ENCODE data around the gene OR8D2. TPM values are rescaled to one million over a fixed set of nuclear protein-coding genes. Genes with fewer than 3 reads are reported as not detected.

Gene OR8D2
- total and polyA plus RNA-seq, 2 of the 4 experiments (the other 2 are of a cell fraction), result not detected

Other genes with a start within 250 kb of the OR8D2 start
- 4.7 and 5.6 TPM in 2 replicates for gene VWA5A, start 204.7 kb downstream of the OR8D2 start, total RNA-seq (2012; rRNA removed)
- gene VWA5A, start 204.7 kb downstream of the OR8D2 start, polyA plus RNA-seq (2012; rRNA removed), result 4.7 and 6.8 TPM in 2 replicates
- gene OR10D3, start 136.9 kb downstream of the OR8D2 start, total RNA-seq (2012; rRNA removed), result not detected in 2 replicates
- not detected in 2 replicates for gene OR10D3, start 136.9 kb downstream of the OR8D2 start, polyA plus RNA-seq (2012; rRNA removed)
- gene OR8G1, start 79.1 kb downstream of the OR8D2 start, total RNA-seq (2012; rRNA removed), result not detected in 2 replicates
- gene OR8G1, start 79.1 kb downstream of the OR8D2 start, polyA plus RNA-seq (2012; rRNA removed), result not detected in 2 replicates
- gene OR8G5, start 63.8 kb downstream of the OR8D2 start, total RNA-seq (2012; rRNA removed), result not detected in 2 replicates
- gene OR8G5, start 63.8 kb downstream of the OR8D2 start, polyA plus RNA-seq (2012; rRNA removed), result not detected in 2 replicates
- gene OR8D1, start 6.2 kb downstream of the OR8D2 start, total RNA-seq (2012; rRNA removed), result not detected in 2 replicates
- not detected in 2 replicates for gene OR8D1, start 6.2 kb downstream of the OR8D2 start, polyA plus RNA-seq (2012; rRNA removed)
- not detected in 2 replicates for gene OR8B2, start 64.3 kb upstream of the OR8D2 start, total RNA-seq (2012; rRNA removed)
- not detected in 2 replicates for gene OR8B2, start 64.3 kb upstream of the OR8D2 start, polyA plus RNA-seq (2012; rRNA removed)
- not detected in 2 replicates for gene OR8B3, start 78.8 kb upstream of the OR8D2 start, total RNA-seq (2012; rRNA removed)
- gene OR8B3, start 78.8 kb upstream of the OR8D2 start, polyA plus RNA-seq (2012; rRNA removed), result not detected in 2 replicates
- gene OR8B4, start 104.7 kb upstream of the OR8D2 start, total RNA-seq (2012; rRNA removed), result not detected in 2 replicates
- gene OR8B4, start 104.7 kb upstream of the OR8D2 start, polyA plus RNA-seq (2012; rRNA removed), result not detected in 2 replicates
- gene OR8B8, start 125.5 kb upstream of the OR8D2 start, total RNA-seq (2012; rRNA removed), result not detected in 2 replicates
- gene OR8B8, start 125.5 kb upstream of the OR8D2 start, polyA plus RNA-seq (2012; rRNA removed), result not detected in 2 replicates
- not detected in 2 replicates for gene OR8B12, start 223.5 kb upstream of the OR8D2 start, total RNA-seq (2012; rRNA removed)
- gene OR8B12, start 223.5 kb upstream of the OR8D2 start, polyA plus RNA-seq (2012; rRNA removed), result not detected in 2 replicates
- gene OR8A1, start 249.8 kb upstream of the OR8D2 start, total RNA-seq (2012; rRNA removed), result not detected in 2 replicates
- gene OR8A1, start 249.8 kb upstream of the OR8D2 start, polyA plus RNA-seq (2012; rRNA removed), result not detected in 2 replicates

Data from IMR-90 (cell line).